IPS DF 4.7 (cell line): ENCODE results near the gene SULT1A2.
"Not testable (repeated sequence)": the region's sequence is repeated elsewhere in the genome, so short reads cannot be mapped to it uniquely, and the experiment has no call there.

Experiments used
- DNase-seq: peaks from one replicate; pipeline ENCODE4 v3.0.0-alpha.2; 2013; ENCODE audit warnings: low spot score; ENCODE audit errors: extremely low read depth

SULT1A2 gene

GRCh38 chr16:28609631-28610594 is 13.1 kb upstream of the SULT1A2 start, which contains the start of gene SULT1A1:
Gene SULT1A1, minus strand, starts transcription at chr16:28610044. Its CDS starts 1,189 bp downstream, at chr16:28608855.
- no peak for DNase-seq

DNA sequence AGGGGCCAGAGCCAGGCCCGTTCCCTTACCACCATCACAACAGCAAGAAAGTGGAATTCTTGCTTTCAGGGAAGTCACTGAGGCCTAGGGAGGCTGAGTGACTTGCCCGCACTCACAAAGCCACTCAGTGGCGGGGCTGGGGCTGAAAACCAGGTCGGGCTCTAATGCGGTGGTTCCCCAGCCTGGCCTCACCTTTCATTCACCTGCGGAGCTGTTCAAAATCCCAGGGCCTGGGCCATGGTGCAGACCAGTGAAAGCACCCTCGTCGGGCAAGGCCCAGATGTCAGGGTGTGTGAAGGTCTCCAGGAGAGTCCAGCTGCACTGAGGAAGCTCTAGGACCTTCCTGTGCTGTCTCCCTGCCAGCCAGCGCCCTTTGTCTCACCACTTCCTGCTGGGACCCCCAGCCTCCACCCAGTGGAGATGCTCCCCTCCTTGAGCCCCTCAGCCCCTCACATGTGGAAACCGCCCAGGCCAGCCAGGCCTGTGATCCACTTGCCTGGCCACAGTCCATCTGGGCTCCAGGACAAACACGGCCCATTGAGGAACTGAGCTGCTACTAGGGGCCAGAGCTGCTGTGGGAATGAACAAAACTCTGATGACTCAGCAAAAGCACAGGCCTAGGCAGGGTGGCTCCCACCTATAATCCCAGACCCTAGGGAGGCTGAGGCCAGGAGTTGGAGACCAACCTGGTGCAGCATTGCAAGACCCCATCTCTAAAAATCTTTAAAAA is 12.2 kb upstream of the SULT1A2 start:
- DNase-seq = not testable (repeated sequence)

- DNase-seq = not testable (repeated sequence)
These were observed 11.6 kb upstream of the SULT1A2 start for GRCh38 chr16:28608496-28608808.

DNA sequence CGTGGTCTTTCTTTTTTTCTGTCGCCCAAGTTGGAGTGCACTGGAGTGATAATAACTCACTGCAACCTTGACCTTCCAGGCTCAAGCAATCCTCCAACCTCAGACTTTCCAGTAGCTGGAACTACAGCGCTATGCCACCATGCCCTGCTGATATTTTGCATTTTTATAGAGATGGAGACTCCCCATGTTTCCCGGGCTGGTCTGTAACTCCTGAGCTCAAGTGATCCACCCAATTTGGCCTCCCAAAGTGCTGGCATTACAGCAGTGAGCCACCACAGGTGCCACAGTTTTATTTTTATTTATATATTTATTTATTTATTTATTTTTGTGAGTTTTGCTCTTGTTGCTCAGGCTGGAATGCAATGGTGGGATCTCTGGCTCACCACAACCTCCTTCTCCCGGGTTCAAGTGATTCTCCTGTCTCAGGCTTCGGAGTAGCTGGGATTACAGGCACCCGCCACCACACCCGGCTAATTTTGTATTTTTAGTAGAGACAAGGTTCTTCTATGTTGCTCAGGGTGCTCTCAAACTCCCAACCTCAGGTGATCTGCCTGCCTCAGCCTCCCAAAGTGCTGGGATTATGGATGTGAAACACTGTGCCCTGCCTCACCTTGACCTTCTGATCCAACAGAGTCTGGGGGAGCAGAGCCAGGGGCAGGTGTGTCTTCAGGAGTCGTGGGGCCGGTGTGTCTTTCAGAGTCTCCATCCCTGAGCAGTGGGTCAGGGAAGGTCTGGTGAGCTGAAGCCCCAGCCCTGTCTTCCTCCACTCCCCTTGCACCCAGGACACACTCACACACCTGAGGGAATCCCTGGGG is 11.0 kb upstream of the SULT1A2 start:
- DNase-seq = not testable (repeated sequence)

- no peak for DNase-seq
These were observed 10.3 kb upstream of the SULT1A2 start for GRCh38 chr16:28607116-28607623.

- no peak for DNase-seq
These were observed 9.7 kb upstream of the SULT1A2 start for GRCh38 chr16:28606291-28607115.

GRCh38 chr16:28604186-28604565 is 7.3 kb upstream of the SULT1A2 start:
- no peak for DNase-seq

- DNase-seq = no peak
These were observed 6.7 kb upstream of the SULT1A2 start for GRCh38 chr16:28603381-28604185.

- DNase-seq = no peak
These were observed 5.7 kb upstream of the SULT1A2 start for GRCh38 chr16:28602529-28602928.

DNA sequence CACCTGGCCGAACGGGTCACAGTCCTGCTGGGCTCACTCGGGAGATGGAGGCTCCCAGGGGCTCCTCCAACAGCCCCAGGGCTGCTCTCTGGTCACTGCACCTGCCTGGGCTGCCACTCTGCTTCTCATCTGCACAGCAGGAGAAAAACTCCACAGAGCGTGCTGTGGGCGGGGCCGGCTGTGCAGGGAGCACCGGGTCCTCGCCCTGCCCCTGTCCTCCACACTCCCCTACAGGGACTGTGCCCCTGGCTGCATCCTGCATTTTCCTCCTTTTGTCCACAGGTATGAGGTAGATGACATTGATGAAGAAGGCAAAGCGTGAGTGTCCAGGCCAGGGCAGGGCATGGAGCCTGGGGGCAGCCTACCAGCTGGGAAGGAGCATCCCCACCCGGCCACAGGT is 5.2 kb upstream of the SULT1A2 start:
- not testable (repeated sequence) for DNase-seq

DNA sequence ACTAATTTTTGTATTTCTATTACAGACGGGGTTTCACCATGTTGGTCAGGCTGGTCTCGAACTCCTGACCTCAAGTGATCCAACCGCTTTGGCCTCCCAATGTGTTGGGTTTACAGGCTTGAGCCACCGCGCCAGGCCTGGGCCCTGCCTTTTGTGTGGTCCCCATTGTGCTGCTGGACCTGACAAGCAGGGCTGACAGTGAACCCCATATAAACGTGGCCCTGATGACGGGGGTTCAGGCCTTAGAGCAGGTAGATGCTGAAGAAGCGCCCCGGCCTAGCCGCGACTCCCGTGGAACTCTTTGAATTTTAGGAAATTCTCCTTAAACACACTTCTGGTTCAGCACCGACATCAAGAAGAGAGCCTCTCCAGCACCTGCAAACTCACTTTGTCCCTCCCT is 4.7 kb upstream of the SULT1A2 start:
- not testable (repeated sequence) for DNase-seq

DNA sequence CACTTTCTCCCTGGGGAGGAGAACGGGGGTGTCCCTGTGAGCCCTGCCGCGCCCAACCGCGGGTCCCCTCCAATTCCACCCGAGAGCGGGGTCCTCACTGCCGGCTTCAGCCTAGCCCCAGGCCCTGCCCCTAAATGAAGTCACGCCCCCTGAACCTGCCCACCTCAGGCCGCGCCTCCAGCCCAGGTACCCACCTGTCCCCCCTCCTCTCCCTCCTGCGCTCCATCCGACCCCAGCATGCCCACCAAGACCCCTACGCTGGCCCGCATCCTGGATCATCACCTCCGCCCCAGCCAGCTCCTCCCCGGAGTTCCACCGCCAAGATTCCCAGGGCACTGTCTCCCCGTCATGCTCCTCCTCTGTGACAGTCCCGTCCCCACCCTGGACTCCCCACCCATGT is 4.1 kb upstream of the SULT1A2 start:
- DNase-seq = not testable (repeated sequence)

DNA sequence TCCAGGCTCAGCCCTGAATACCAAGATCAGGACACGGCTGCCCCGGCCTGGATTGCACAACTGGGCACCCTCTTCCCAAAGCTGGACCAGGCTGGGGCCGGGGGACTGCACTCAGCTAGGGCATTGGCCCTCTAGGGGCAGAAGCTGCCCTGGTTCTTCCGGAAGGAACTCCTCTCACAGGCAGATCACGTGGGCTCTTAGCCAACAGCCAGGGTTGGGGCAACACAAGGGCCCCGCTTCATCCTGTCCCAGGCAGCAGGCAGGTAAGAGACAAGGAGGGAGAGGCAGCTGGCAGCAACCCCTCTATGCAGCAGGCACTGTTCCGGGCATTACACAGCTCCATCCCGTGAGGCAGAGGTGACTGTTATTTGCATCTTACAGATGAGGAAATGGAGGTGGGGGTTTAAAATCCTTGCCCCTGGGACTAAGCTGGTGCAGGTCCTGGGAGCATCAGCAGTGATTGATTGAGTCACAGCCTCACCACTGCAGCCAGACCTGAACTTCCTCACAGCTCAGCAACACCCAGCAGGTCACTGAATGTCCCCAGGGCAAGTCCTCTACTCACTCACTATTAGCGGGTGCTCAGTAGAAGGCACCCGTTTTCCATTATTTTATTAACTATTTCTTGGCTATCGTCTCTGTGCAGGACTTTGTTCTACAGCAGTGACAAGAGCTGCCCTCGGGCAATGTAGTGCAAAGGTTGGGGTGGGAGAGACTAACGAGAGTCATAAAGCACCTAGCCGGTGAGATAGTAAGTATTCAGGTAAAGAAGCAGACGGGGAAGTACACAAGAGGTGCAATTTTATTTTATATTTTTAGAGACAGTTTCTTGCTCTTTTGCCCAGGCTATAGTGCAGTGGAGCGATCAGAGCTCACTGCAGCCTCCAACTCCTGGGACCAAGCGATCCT is 2.8 kb upstream of the SULT1A2 start:
- not testable (repeated sequence) for DNase-seq

DNA sequence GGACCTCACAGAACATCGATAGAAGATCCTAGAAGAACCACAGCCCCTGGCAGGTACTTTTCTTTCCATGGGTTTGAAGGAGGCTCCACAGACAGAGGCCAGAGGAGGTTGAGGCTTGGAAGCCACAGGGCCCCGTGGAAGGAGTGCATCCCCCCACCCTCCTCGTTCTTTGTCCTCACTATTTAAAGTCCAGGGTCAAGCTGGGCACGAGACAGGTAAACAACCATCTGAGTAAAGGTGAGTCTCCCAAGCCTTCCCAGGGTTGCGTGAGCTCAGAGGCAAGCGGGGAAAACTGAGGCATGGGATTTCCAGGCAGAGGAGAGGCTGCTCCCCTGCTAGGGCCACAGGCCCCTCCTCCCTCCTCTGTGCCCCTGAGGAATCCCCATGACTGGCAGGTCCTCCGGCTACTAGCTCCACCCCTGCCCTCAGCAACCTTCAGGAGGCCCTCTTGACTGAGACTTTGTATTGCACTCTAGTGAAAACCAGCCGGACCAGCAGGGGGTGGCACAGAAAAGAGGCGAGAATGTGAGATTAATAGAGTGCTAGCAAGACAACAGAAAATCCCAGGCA is 927 bp upstream of the SULT1A2 start:
- no peak for DNase-seq

DNA sequence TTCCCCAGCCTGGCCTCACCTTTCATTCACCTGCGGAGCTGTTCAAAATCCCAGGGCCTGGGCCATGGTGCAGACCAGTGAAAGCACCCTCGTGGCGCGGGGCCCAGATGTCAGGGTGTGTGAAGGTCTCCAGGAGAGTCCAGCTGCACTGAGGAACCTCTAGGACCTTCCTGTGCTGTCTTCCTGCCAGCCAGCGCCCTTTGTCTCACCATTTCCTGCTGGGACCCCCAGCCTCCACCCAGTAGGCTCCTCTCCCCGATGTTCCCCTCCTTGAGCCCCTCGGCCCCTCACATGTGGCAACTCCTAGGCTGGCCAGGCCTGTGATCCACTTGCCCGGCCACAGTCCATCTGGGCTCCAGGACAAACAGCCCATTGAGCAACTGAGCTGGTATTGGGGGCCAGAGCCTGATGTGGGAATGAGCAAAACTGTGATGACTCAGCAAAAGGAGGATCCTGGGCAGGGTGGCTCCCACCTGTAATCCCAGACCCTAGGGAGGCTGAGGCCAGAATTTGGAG is 677 bp downstream of the SULT1A2 start:
- DNase-seq = no peak

DNA sequence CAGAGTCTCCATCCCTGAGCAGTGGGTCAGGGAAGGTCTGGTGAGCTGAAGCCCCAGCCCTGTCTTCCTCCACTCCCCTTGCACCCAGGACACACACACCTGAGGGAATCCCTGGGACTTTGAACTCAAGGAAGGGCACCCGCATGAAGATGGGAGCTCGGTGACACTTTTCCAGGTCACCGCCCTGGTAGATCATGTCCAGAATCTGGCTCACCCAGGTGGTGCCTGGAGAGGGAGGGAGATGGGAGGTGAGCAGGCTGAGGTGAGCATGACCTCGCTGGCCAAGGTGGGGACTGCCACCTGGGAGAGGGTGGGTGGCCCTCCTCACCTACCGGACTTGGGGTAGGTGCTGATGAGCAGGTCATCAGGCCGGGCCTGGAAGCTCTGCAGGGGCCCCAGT is 1.4 kb downstream of the SULT1A2 start:
- not testable (repeated sequence) for DNase-seq

DNA sequence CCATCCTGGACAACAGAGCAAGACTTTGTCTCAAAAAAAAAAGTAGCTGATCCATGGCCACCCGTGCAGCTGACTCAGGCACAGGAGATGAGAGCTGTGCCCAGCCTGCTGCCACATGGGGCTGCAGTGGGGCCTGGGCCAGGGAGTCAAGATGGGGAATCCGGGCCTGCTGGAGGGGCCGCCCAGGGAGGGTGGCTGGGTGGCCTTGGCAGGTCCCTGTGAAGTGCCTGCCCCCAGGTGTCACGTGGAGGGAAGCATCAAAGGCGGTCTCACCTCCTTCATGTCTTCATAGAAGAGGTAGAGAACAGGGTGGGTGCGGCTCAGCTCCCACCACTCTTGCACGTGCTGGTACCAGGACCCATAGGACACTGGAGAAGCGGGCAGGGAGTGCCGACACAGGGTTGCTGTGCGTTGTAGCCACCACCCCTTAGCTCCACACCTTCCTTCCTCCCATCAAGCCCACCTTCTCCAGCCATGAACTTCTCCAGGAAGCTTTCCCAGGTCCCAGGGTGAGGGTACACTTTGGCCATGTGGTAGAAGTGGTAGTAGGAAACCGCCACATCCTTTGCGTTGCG is 3.8 kb downstream of the SULT1A2 start:
- DNase-seq = no peak

- DNase-seq = no peak
These were observed 4.3 kb downstream of the SULT1A2 start for GRCh38 chr16:28592511-28592910.
